GM19043 (cell line): ENCODE data around the gene NIPBL.
"Not testable (repeated sequence)": the region's sequence is repeated elsewhere in the genome, so short reads cannot be mapped to it uniquely, and the experiment has no call there.

Source experiments
- ATAC-seq: cut with Tn5 transposase; IDR thresholded peaks from one replicate; pipeline ENCODE4 v1.9.1; 2021; ENCODE audit warnings: low read depth; ENCODE audit not compliant: unreplicated experiment

NIPBL gene

GRCh38 chr5:37080697-37081096 lies 204.1 kb downstream of the NIPBL start:
- no peak for ATAC-seq

DNA sequence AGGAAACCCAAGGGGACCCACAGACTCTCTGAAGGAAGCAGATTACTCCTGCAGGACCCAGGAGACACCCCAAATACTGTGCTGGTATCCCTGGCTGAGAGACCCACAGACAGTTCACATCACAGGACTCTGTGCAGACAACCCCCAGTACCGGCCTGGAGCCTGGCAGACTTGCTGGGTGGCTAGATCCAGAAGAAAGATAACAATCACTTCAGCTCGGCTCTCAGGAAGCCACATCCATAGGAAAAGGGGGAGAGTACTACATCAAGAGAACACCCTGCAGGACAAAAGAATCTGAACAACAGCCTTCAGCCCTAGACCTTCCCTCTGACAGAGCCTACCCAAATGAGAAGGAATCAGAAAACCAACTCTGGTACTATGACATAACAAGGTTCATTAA lies 206.4 kb downstream of the NIPBL start:
- ATAC-seq: not testable (repeated sequence)

DNA sequence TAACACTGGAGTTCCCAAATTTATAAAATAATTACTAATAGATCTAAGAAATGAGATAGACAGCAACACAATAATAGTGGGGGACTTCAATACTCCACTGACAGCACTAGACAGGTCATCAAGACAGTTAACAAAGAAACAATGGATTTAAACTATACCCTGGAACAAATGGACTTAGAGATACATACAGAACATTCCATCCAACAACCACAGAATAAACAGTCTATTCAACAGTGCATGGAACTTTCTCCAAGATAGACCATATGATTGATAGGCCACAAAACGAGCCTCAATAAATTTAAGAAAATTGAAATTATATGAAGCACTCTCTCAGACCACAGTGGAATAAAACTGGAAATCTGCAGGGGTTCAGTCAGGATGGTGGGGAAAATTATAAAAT lies 209.5 kb downstream of the NIPBL start:
- not testable (repeated sequence) for ATAC-seq

- ATAC-seq: no peak
These were observed 210.1 kb downstream of the NIPBL start for GRCh38 chr5:37086466-37087173.

DNA sequence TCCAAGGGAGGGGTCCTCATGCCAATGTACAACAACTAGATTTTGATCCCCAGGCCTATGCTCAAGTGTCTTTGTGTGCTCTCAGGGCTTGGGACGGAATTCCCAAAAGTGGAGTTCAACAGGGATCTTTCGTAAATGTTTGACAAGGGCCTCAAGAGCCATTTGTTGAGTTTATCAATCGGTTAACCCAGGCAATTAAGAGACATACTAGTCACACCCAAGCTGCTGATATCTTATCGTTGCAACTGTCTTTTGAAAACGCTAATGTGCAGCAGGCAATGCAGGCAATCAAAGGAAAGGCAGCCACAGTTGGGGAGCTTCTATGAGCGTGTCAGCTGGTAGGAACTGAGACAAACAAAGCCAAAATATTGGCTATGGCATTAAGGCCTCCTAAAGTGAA lies 211.4 kb downstream of the NIPBL start:
- no peak for ATAC-seq

- no peak for ATAC-seq
These were observed 213.7 kb downstream of the NIPBL start for GRCh38 chr5:37090123-37090726.

- ATAC-seq: no peak
These were observed 214.2 kb downstream of the NIPBL start for GRCh38 chr5:37090781-37091180.

- ATAC-seq: not testable (repeated sequence)
These were observed 217.2 kb downstream of the NIPBL start for GRCh38 chr5:37093795-37094194.

DNA sequence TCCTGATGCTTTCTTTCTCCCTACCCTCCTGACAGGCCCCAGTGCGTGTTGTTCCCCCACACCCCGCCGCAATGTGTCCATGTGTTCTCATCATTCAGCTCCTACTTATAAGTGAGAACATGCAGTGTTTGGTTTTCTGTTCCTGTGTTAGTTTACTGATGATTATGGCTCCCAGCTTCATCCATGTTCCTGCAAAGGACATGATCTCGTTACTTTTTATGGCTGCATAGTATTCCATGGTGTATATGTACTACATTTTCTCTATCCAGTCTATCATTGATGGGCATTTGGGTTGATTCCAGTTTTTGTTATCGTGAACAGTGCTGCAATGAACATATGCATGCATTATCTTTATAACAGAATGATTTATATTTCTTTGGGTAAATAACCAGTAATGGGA lies 222.7 kb downstream of the NIPBL start:
- not testable (repeated sequence) for ATAC-seq

DNA sequence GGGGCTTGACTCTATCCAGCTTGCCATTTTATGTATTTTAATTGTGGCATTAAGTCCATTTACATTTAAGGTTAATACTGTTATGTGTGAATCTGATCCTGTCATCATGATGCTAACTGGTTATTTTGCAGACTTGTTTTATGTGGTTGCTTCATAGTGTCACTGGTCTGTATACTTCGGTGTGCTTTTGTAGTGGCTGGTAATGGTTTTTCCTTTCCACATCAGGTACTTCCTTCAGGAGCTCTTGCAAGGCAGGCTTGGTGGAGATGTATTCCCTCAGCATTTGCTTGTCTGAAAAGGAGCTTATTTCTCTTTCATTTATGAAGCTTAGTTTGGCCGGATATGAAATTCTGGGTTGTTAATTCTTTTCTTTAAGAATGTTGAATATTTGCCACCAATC lies 226.7 kb downstream of the NIPBL start:
- no peak for ATAC-seq

DNA sequence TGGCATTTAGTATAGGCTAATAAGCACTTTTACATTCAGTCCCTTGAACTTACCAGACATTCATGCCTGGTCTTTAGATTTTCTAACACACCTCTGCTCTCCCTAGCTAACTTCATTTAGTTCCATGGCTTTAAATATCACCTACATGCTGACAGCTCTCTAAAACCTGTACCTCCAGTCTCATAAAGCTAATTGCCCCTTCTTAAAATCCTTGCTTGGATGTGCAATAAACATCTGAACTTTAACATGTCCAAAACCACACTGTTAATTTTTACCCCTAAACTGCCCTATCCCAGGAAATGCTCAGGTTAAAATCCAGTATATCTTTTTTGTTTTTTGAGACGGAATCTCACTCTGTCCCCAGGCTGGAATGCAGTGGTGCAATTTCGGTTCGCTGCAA lies 232.8 kb downstream of the NIPBL start:
- ATAC-seq: no peak

GRCh38 chr5:37110135-37110534 lies 233.6 kb downstream of the NIPBL start:
- ATAC-seq: no peak

GRCh38 chr5:37111426-37112382 lies 235.1 kb downstream of the NIPBL start:
- ATAC-seq: peak; percentile 88

DNA sequence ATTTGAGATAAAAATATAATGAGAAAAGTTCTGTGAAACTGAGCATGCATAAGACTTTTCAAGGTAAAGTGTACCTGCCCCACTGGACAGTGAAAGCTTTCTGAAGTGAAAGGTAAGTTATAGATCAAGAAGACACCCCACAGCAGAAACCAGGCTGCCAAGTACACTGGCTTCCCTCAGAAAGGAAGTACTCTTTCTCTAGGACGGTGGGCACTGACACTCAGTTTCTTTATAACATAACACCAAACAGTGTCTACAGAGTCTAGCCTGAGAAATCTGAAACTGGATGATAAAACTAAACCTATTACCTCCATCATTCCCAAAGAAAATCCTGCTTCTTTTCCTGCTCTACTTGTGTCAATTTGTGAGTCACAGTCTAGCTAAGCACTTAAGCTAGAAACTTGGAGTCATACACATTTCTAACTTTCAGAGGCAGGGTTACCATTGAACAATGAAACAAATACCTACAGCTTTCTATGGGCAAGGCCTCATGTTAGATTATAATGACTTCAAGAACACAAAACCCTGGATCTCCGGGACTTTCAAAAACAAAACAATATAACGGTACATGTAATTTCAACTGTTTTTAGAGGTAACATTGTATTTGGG lies 235.9 kb downstream of the NIPBL start:
- ATAC-seq: no peak
